Measurements from ENCODE around the gene DMBX1. TPM values are rescaled to one million over a fixed set of nuclear protein-coding genes. Genes with fewer than 3 reads are reported as not detected.

The DMBX1 gene
- total RNA-seq, 2 experiments from 2014 or later = 0.15 TPM; not detected in 1

DNA sequence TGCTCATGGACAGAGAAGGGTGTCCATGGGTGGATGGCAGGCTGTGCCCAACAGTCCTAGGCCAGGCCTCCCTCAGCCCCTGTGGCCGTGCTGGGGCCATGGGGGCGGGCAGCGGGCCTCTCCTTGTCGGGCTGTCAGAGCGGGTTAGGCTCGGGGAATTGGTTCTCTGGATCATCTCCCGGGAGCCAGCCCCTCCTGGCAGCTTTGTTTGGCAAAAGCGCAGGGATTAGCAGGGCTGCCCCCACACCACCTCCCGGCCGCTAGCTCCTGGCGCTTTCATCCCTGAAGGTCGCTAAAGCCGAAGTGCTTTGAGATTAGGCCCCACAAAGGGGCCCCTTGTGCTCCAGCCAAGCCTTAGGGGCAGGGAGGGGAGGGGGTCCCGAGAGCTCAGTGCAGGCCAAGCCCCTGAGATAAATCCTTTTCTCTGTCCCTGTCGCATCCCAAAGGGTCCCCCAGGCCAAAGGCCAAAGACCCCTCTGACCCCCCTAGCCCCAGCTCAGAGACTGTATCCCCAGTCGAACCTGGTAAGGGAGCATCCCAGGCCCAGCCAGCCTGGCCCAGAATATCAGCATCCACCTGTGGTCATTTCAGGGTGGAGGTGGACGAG is 9.8 kb upstream of the DMBX1 start:
- no peak for ATAC-seq
- CTCF ChIA-PET = interaction anchor here (1.1 to 8.2 kb wide), 4 partner anchors 33 to 69 kb away, joined by 3 to 94 read pairs (median 14); no protein-coding TSS in a partner anchor
- Mint-ChIP-seq H3K9me3 (ENCODE audit: low read depth) (no peaks in the 10 kb centered on the region), H3K4me1 (no peaks in the 10 kb centered on the region), H3K4me3 (no peak overlapping the region), H3K27ac (no peak overlapping the region), H3K27me3 (peaks cover 53% of the 10 kb centered on the region), H3K36me3 (no peaks in the 10 kb centered on the region)
- DNase-seq = no peak

DNA sequence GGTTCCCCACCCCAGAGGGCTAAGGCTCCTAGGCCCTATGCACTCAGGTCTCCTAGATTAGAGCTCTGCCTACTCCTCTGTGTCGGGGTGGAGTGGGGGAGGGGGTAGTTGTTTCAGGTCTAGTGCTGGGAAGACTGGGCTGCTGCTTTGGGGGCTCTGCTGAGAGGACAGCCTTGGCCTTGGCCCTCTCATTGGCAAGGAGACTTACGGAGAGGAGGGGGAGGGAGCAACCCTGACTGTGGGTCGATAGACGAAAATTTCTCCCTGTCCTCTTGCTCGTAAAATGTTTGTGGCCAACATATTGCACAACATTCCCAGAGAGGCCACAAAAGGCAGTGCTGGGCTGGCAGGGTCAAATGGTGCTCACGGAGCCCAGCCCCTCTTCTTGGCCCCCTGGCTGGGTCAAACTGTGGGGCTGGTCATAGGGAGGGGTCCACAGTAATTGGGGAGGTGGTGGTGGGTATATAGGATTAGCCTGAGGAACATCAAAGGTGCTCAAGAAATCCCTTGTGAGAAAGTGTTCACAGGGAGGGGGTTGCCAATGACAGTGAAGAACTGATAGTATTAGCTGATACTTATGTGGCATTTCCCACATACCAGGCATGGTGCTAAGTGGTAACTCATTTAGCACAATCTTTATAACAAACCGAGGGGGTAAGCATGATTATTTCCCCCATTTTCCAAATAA is 8.5 kb upstream of the DMBX1 start:
- CTCF ChIA-PET = interaction anchor here (0.8 to 8.2 kb wide), 7 partner anchors 34 to 53 kb away, joined by 3 to 94 read pairs (median 5); no protein-coding TSS in a partner anchor
- H3K36me3 Mint-ChIP-seq = no peaks in the 10 kb centered on the region

DNA sequence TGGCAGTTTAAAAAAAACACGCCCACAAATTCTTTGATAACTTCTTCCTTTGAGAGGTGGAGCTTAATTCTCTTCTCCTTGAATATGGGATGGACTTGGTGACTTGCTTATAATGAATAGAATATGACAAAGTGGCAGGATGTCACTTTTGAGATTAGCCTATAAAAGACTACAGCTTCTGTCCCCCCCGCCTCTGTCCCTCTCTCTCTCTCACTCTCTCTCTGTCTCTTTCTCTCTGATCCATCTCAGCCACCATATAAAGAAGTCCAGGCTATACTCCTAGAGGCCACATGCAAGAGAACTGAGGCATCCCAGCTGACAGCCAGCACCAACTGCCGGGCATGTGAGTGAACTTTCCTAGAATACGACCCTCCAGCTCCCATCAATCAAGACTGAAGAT is 7.7 kb upstream of the DMBX1 start:
- no peak for DNase-seq
- Mint-ChIP-seq H3K9me3 (ENCODE audit: low read depth) (no peaks in the 10 kb centered on the region), H3K27me3 (peaks cover 62% of the 10 kb centered on the region), H3K36me3 (no peaks in the 10 kb centered on the region), H3K27ac (no peak overlapping the region), H3K4me3 (no peak overlapping the region), H3K4me1 (no peaks in the 10 kb centered on the region)
- CTCF ChIA-PET = interaction anchor here (0.8 to 8.2 kb wide), 7 partner anchors 8 to 52 kb away, joined by 3 to 94 read pairs (median 4); no protein-coding TSS in a partner anchor
- no peak for ATAC-seq

More for the DNA sequence above, 8.5 kb upstream of the DMBX1 start:
- no peaks in the 10 kb centered on the region for H3K9me3 Mint-ChIP-seq (ENCODE audit: low read depth)
- no peak overlapping the region for H3K27ac Mint-ChIP-seq
- DNase-seq (no peak), ATAC-seq (no peak)
- H3K4me3 Mint-ChIP-seq = no peak overlapping the region
- peaks cover 53% of the 10 kb centered on the region for H3K27me3 Mint-ChIP-seq
- H3K4me1 Mint-ChIP-seq = no peaks in the 10 kb centered on the region

DNA sequence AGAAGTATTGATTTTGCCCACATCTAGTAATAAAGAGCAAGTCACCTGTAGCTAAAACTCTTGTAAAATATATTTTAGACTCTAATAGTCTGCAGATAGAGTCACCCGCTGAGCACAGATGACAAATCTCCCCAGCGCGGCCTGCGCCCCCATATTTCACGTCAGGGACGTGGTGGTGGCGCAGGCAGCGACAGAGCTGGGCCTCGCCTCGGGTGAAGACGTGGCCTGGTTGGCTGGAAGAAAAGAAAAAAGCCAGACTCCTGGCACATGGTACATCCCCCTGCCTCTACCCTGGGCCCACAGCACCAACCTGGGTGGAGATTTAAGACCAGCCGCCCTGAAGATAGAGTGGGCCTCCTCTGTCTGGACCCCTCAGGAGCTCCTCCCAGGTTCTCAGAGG is 6.0 kb upstream of the DMBX1 start:
- Mint-ChIP-seq H3K27ac (no peak overlapping the region), H3K4me3 (no peak overlapping the region), H3K9me3 (ENCODE audit: low read depth) (no peaks in the 10 kb centered on the region), H3K4me1 (peaks cover 2% of the 10 kb centered on the region), H3K27me3 (peaks cover 77% of the 10 kb centered on the region), H3K36me3 (no peaks in the 10 kb centered on the region)
- CTCF ChIA-PET = interaction anchor here (0.8 to 8.2 kb wide), 3 partner anchors 38 to 44 kb away, joined by 3 to 94 read pairs (median 4); no protein-coding TSS in a partner anchor
- no peak for ATAC-seq
- DNase-seq = no peak

DNA sequence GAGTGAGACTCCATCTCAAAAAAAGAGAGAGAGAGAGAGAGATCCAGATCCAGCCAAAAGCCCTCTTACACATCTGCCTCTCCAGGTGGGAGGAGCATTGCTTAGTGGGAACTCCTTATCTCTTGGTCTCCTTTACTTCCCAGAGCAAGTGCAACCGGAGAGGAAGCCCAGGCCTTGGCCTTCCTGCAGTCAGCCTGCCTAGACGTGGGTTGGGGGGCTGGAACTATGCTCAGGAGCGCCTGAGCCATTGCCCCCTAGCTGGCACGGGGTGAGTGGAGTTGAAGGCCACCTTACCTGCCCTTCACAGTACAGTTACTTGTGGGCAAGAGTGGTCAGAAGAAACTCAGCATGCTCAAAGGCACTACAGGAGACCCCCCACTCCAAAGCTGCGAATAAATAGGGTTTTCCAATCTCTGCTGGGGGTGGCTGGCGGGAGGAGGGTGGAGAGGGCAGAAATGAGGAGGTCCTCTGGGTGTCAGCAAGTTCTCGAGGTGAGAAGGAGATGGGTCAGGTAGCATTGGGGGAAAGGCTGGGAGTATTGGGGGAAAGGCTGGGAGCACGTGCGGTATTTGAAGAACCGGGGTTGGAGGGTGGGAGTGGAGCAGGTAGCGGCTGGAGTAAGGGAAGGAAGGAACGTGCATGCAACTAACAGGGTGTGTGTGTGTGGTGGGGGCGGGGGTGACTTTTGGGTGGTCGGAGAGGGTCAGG is 4.7 kb upstream of the DMBX1 start:
- peaks cover 90% of the 10 kb centered on the region for H3K27me3 Mint-ChIP-seq
- no peaks in the 10 kb centered on the region for H3K9me3 Mint-ChIP-seq (ENCODE audit: low read depth)
- DNase-seq = no peak
- no peak for ATAC-seq
- H3K4me3 Mint-ChIP-seq = no peak overlapping the region
- H3K36me3 Mint-ChIP-seq = no peaks in the 10 kb centered on the region
- H3K4me1 Mint-ChIP-seq = peaks cover 14% of the 10 kb centered on the region
- CTCF ChIA-PET = interaction anchor here (1.4 to 4.0 kb wide), 2 partner anchors 38 to 43 kb away, joined by 3 to 35 read pairs; no protein-coding TSS in a partner anchor
- H3K27ac Mint-ChIP-seq = no peak overlapping the region

DNA sequence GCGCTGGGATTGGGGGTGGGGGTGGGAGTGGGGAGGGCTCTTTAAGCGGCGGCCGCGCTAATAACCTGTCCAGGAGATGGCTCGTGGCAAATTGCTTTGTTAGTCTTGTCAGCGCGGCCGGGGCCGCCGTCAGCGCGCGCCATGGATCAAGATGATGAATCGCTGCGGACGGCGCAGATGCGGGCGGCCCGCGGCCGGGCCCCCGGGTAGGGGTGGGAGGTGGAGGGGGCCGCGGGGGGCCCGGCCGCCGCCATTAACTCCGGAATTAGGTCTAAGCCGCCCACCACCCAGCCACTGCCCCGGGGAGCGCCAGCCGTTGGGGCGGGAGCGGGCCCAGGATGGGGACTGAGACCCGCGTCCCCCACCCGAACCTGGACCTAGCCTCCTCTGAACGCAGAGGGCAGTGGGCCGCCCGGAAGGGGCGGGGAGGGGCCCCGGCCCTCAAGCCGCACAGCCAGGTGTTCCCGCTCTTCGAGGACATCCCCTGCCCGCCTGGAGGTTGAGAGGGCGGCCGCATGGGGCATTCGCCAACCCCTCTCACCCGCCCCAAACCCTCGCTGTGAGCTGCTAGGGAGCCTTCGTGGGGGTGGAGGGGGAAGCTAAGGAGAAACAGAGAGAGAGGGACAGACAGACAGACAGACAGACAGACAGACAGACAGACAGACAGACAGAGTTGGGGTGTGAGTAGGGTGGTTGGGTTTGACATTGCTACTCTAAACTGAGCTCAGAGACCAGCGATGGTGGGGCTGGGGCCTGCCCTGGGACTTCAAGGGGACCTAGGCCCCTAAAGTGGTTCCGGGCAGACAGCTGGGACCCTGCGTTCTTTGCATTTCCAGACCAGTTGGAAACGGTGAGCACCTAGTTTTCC is 3.8 kb upstream of the DMBX1 start:
- Mint-ChIP-seq H3K27me3 (peaks cover 93% of the 10 kb centered on the region), H3K36me3 (no peaks in the 10 kb centered on the region), H3K4me1 (peaks cover 19% of the 10 kb centered on the region), H3K27ac (no peak overlapping the region), H3K4me3 (no peak overlapping the region), H3K9me3 (ENCODE audit: low read depth) (no peaks in the 10 kb centered on the region)
- ATAC-seq = no peak
- no peak for DNase-seq
- CTCF ChIA-PET = interaction anchor here (1.4 to 4.0 kb wide), 3 partner anchors 14 to 42 kb away, joined by 5 to 35 read pairs (median 14); no protein-coding TSS in a partner anchor

DNA sequence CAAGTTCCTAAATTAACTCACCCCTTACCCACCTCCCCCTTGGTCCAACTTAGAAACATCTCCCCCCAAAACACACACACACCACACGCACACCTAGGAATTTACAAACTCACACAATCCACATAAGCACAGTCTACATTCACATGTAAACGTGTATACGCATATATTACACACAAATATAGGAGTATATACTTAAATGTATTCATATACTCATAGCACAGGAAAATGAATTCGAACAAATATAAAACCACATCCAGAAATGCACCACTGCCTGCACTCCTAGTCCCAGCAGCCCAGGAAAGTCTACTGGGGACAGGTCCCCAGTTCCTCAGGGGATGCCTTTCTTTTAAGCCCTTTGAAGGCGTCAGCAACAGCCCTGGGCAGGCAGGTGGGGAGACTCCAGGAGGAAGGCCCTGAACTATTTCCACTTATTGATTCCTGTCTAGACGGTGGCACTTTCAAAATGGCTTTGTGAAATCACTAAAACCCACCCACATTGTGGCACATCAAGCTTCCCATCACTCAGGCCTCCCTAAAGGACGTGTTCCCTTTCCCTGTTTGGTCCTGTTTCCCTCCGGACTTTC is 3.1 kb upstream of the DMBX1 start:
- DNase-seq (no peak), ATAC-seq (no peak)
- H3K4me1 Mint-ChIP-seq = peaks cover 19% of the 10 kb centered on the region
- no peaks in the 10 kb centered on the region for H3K36me3 Mint-ChIP-seq
- no peaks in the 10 kb centered on the region for H3K9me3 Mint-ChIP-seq (ENCODE audit: low read depth)
- H3K27me3 Mint-ChIP-seq = peaks cover 93% of the 10 kb centered on the region
- CTCF ChIA-PET = interaction anchor here (1.0 to 4.0 kb wide), 6 partner anchors 9 to 41 kb away, joined by 3 to 35 read pairs (median 5); no protein-coding TSS in a partner anchor
- no peak overlapping the region for H3K27ac Mint-ChIP-seq
- H3K4me3 Mint-ChIP-seq = no peak overlapping the region

DNA sequence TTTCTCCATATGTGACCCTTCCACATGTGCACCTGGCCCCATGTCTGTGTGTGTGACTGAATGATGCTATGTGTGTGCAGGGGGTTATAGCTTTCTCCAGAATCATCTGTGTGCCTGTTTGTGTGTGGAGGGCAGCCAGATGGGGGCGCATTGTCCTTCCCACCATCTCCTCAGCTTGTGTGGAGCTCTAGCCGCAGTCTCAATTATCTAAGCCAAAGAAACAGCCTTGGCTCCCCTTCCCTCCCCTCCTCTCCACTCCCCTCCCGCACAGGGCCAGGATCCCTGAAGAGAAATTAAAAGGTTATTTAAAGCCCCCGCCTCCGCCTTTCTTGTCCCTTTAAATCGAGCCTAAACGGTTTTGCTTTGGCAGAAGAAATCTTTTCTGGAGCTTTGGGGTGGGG is 1.8 kb upstream of the DMBX1 start:
- DNase-seq (no peak), ATAC-seq (no peak)
- CTCF ChIA-PET = interaction anchor here (0.9 to 4.0 kb wide), 8 partner anchors 10 to 237 kb away, joined by 3 to 35 read pairs (median 4); a partner anchor contains a TSS
- H3K36me3 Mint-ChIP-seq = no peaks in the 10 kb centered on the region
- H3K4me1 Mint-ChIP-seq = peaks cover 19% of the 10 kb centered on the region
- no peak overlapping the region for H3K4me3 Mint-ChIP-seq
- H3K27ac Mint-ChIP-seq = no peak overlapping the region
- H3K9me3 Mint-ChIP-seq (ENCODE audit: low read depth) = no peaks in the 10 kb centered on the region
- H3K27me3 Mint-ChIP-seq = peaks cover 95% of the 10 kb centered on the region

DNA sequence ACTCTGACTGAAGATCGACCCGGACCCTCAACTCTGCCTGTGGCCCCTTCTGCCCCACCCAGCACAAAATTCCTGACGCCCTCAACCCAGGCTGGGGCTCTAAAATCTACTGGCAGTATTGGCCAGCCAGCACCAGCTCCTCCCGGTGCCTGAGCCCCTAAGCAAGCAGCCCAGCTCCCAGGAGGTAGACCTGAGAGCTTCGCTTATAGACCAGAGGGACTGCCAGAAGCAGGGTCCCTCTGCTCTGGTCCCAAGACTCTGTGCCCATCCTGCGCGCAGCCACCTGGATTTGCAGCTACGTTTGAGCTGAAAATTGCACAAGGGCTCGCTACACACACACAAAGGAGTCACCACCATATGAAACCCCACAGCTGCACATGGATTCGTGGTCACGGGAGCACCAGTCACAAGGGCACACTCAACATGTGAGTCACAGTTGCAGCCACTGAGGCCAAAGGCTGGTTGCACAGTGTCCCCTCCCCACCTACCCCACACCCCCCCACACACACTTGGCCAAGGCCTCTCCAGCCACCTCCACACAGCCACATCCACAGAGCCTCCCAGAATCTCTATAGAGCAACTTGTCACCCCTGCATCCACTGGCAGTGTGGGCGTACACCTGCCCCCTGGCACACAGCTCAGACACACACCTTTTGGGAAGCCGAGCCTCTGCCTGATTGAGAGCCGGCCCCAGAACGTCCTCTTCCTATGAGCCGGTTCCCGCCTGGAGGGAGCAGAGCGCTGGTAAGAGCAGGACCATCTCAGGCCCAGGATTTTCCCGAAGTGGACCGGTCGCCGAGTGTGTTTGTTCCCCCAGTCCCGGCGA is 1.1 kb upstream of the DMBX1 start:
- Mint-ChIP-seq H3K36me3 (no peaks in the 10 kb centered on the region), H3K27me3 (peaks cover 96% of the 10 kb centered on the region), H3K27ac (no peak overlapping the region), H3K4me1 (peaks cover 19% of the 10 kb centered on the region), H3K4me3 (peak overlapping the region; percentile 6), H3K9me3 (ENCODE audit: low read depth) (no peaks in the 10 kb centered on the region)
- CTCF ChIA-PET = interaction anchor here (0.9 to 4.0 kb wide), 5 partner anchors 12 to 236 kb away, joined by 3 to 35 read pairs (median 4); a partner anchor contains a TSS
- no peak for DNase-seq
- no peak for ATAC-seq

DNA sequence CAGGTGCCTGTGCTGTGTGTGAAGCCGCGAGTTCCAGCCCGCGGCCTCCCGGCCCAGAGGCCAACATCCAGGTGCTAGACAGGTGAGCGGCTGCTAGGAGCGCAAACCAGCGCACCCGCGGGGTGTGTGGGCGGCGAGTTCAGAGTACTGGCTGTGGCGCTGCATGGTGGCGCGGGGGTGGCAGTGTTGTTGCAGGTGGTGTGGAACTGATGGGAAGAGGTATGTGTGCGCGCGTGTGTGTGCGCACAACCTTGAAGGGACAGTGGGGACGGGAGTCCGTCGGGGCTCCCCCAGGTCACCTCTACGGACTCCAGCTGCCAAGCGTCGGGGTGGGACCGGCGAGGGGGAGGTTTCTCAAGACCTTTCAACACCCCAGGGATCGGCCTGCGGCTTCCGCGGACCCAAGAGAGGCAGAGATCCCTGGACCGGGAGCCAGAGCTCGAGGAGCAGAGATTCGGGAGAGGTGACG is 433 bp upstream of the DMBX1 start:
- peak overlapping the region; percentile 55 for H3K27ac Mint-ChIP-seq
- no peak for DNase-seq
- H3K27me3 Mint-ChIP-seq = peaks cover 96% of the 10 kb centered on the region
- H3K9me3 Mint-ChIP-seq (ENCODE audit: low read depth) = no peaks in the 10 kb centered on the region
- peak overlapping the region; percentile 70 for H3K4me3 Mint-ChIP-seq
- CTCF ChIA-PET = interaction anchor here (1.6 to 3.7 kb wide), 2 partner anchors 33 to 46 kb away, joined by 4 to 14 read pairs; a partner anchor contains a TSS
- H3K36me3 Mint-ChIP-seq = no peaks in the 10 kb centered on the region
- peak; percentile 29 for ATAC-seq
- H3K4me1 Mint-ChIP-seq = peaks cover 19% of the 10 kb centered on the region

DNA sequence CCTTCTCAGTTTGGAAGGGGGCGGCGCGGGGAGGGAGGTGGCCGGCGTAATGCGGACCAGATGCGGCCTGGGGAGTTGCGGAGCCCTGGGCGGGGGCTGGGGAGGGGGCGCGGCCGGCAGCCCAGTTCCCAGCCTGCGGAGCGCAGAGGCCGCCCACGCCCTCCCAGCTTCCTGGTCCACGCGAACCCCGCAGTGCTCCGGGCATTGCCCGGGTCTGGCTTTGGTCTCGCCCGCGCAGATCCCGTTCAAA is 695 bp downstream of the DMBX1 start:
- Mint-ChIP-seq H3K9me3 (ENCODE audit: low read depth) (no peaks in the 10 kb centered on the region), H3K4me3 (no peak overlapping the region)

More for the DNA sequence above, 695 bp downstream of the DMBX1 start:
- Mint-ChIP-seq H3K27me3 (peaks cover 96% of the 10 kb centered on the region), H3K4me1 (peaks cover 19% of the 10 kb centered on the region), H3K36me3 (no peaks in the 10 kb centered on the region), H3K27ac (no peak overlapping the region)
- ATAC-seq (no peak), DNase-seq (no peak)
- CTCF ChIA-PET = no interaction called here
